ENCODE measurements around the gene SLC9C2. TPM values are rescaled to one million over a fixed set of nuclear protein-coding genes. Genes with fewer than 3 reads are reported as not detected.

SLC9C2 gene
- total RNA-seq, 1 experiment from 2014 or later, result not detected

DNA sequence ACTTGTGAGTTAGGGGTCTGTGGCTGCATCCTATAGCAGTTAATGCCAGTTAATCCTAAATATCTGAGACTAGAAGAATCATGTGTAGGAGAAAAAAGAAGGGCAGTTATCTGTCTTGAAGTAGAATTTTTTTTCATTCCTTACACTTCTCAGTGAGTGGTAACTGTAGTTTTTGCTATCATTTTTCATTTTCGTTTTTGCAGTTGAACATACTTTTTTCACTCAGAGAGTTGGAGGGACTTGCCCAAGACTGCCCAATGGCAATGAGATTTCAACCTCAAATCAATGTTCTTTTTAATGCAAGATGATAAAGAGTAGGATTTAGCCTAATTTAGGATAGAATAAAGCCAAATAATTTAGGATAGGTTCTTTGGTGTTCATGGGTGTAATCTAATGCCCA is 120.2 kb downstream of the SLC9C2 start:
- no peak for DNase-seq
- Histone ChIP-seq H3K4me1 (replicated peaks; ENCODE audit: insufficient read depth) (peaks cover 22% of the 10 kb centered on the region), H3K9me3 (ENCODE audit: insufficient read depth, low read depth) (no peaks in the 10 kb centered on the region), H3K79me2 (ENCODE audit: low read depth) (peaks cover 50% of the 10 kb centered on the region), H3K4me2 (no peak overlapping the region), H3K4me3 (no peak overlapping the region), H2AFZ (no peak overlapping the region), H3K9me2 (ENCODE audit: insufficient read depth) (no peaks in the 10 kb centered on the region), H4K20me1 (ENCODE audit: insufficient read depth) (peaks cover 12% of the 10 kb centered on the region), H3F3A (ENCODE audit: insufficient read depth, low read depth) (peaks cover 53% of the 10 kb centered on the region; the same call in 1 of the 2 replicates), H3K36me3 (ENCODE audit: low read depth) (peaks cover 81% of the 10 kb centered on the region), H3K27ac (no peak overlapping the region), H3K27me3 (ENCODE audit: insufficient read depth, low read depth) (no peaks in the 10 kb centered on the region)
- TF ChIP-seq, protein P1, sequence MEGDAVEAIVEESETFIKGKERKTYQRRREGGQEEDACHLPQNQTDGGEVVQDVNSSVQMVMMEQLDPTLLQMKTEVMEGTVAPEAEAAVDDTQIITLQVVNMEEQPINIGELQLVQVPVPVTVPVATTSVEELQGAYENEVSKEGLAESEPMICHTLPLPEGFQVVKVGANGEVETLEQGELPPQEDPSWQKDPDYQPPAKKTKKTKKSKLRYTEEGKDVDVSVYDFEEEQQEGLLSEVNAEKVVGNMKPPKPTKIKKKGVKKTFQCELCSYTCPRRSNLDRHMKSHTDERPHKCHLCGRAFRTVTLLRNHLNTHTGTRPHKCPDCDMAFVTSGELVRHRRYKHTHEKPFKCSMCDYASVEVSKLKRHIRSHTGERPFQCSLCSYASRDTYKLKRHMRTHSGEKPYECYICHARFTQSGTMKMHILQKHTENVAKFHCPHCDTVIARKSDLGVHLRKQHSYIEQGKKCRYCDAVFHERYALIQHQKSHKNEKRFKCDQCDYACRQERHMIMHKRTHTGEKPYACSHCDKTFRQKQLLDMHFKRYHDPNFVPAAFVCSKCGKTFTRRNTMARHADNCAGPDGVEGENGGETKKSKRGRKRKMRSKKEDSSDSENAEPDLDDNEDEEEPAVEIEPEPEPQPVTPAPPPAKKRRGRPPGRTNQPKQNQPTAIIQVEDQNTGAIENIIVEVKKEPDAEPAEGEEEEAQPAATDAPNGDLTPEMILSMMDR (conservative IDR thresholded peaks at IDR 0.05), result no peak
- no peak for TF ChIP-seq EZH2 (IDR thresholded peaks at IDR 0.05; ENCODE audit: low read depth)
- POLR2A ChIA-PET (ENCODE audit: unreplicated experiment), result no interaction called here
- BruUV-seq (replicated peaks), result no TSS peak
- intact Hi-C loops (cut with micrococcal nuclease; ENCODE audit: unreplicated experiment), result no loop called here
- CTCF ChIA-PET, result no interaction called here

DNA sequence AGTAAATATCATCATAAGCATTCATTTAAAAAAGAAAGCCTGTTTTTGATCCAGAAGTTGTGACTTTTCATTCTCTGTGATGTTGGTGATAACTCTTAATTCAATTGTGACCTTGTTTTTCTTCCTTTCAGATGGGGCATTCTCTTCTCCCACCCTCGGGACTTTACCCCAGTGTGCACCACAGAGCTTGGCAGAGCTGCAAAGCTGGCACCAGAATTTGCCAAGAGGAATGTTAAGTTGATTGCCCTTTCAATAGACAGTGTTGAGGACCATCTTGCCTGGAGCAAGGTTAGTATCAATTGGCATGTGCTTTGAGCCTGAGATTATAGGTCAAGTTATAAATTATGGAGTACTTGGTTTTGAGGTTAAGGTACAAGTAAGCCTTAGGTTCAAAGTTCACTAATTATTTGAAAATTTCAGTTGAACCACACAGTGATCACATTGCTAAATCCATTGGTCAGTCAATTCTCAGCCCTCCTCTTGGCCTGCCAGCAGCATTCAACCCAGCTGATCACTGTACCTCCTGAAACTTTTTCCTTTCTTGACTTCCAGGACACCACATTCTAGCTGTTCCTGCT is 121.6 kb downstream of the SLC9C2 start:
- peaks cover 67% of the 10 kb centered on the region for H3K36me3 ChIP-seq (ENCODE audit: low read depth)
- H3K27ac ChIP-seq, result no peak overlapping the region
- H3K4me1 ChIP-seq (replicated peaks; ENCODE audit: insufficient read depth), result peaks cover 23% of the 10 kb centered on the region
- no peak for DNase-seq
- intact Hi-C loops (cut with micrococcal nuclease; ENCODE audit: unreplicated experiment), result no loop called here
- H3F3A ChIP-seq (ENCODE audit: insufficient read depth, low read depth), result peaks cover 47% of the 10 kb centered on the region
- BruUV-seq (replicated peaks), result no TSS peak
- H4K20me1 ChIP-seq (ENCODE audit: insufficient read depth), result peaks cover 9% of the 10 kb centered on the region
- POLR2A ChIA-PET (ENCODE audit: unreplicated experiment), result no interaction called here
- no peak overlapping the region for H3K4me2 ChIP-seq
- TF ChIP-seq, protein P1 (conservative IDR thresholded peaks at IDR 0.05), result no peak
- no peak for TF ChIP-seq EZH2 (IDR thresholded peaks at IDR 0.05; ENCODE audit: low read depth)
- H3K9me2 ChIP-seq (ENCODE audit: insufficient read depth), result no peaks in the 10 kb centered on the region
- no peak overlapping the region for H3K4me3 ChIP-seq
- no peaks in the 10 kb centered on the region for H3K27me3 ChIP-seq (ENCODE audit: insufficient read depth, low read depth)
- no peaks in the 10 kb centered on the region for H3K9me3 ChIP-seq (ENCODE audit: insufficient read depth, low read depth)
- CTCF ChIA-PET, result no interaction called here
- H2AFZ ChIP-seq, result no peak overlapping the region
- peaks cover 59% of the 10 kb centered on the region for H3K79me2 ChIP-seq (ENCODE audit: low read depth)

DNA sequence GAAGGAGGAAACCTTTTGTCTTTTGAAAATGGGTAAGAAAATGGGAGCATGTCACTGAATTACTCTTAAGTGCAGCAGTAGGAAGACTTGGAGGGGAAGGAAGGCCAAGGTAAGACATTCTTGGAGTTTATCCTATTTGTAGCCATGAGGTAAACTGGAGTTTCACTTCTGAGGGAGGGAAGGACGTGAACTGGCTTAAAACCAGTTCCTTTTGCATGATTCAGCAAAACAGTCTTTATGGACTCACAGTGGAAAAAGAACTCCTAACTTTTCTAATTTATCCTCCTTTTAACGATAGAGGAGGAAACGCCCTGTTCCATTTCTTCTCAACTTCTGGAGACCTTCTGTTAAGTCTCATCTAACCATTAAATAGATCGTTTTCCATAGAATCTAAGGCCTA is 123.2 kb downstream of the SLC9C2 start:
- H3F3A ChIP-seq (ENCODE audit: insufficient read depth, low read depth), result peaks cover 50% of the 10 kb centered on the region
- no peak for DNase-seq
- H3K9me3 ChIP-seq (ENCODE audit: insufficient read depth, low read depth), result no peaks in the 10 kb centered on the region
- H3K4me2 ChIP-seq, result peak overlapping the region; percentile 90
- peaks cover 72% of the 10 kb centered on the region for H3K79me2 ChIP-seq (ENCODE audit: low read depth)
- POLR2A ChIA-PET (ENCODE audit: unreplicated experiment), result no interaction called here
- CTCF ChIA-PET, result no interaction called here
- peak overlapping the region; percentile 85 for H3K27ac ChIP-seq
- no TSS peak for BruUV-seq (replicated peaks)
- H4K20me1 ChIP-seq (ENCODE audit: insufficient read depth), result peaks cover 9% of the 10 kb centered on the region
- TF ChIP-seq, protein P1 (conservative IDR thresholded peaks at IDR 0.05), result no peak
- no peak for TF ChIP-seq EZH2 (IDR thresholded peaks at IDR 0.05; ENCODE audit: low read depth)
- peaks cover 37% of the 10 kb centered on the region for H3K4me1 ChIP-seq (replicated peaks; ENCODE audit: insufficient read depth)
- peak overlapping the region; percentile 85 for H3K4me3 ChIP-seq
- H3K9me2 ChIP-seq (ENCODE audit: insufficient read depth), result no peaks in the 10 kb centered on the region
- no peaks in the 10 kb centered on the region for H3K27me3 ChIP-seq (ENCODE audit: insufficient read depth, low read depth)
- intact Hi-C loops (cut with micrococcal nuclease; ENCODE audit: unreplicated experiment), result loop anchor here (5.0 kb wide), 1 partner anchor 678 kb away; the partner anchor contains the start of gene RABGAP1L
- no peak overlapping the region for H2AFZ ChIP-seq
- peaks cover 52% of the 10 kb centered on the region for H3K36me3 ChIP-seq (ENCODE audit: low read depth)
